Measurements from ENCODE around the gene TRAP1. TPM values are rescaled to one million over a fixed set of nuclear protein-coding genes. Genes with fewer than 3 reads are reported as not detected.

Gene TRAP1
- total RNA-seq, 1 donor from 2014 or later: 97.3 TPM

DNA sequence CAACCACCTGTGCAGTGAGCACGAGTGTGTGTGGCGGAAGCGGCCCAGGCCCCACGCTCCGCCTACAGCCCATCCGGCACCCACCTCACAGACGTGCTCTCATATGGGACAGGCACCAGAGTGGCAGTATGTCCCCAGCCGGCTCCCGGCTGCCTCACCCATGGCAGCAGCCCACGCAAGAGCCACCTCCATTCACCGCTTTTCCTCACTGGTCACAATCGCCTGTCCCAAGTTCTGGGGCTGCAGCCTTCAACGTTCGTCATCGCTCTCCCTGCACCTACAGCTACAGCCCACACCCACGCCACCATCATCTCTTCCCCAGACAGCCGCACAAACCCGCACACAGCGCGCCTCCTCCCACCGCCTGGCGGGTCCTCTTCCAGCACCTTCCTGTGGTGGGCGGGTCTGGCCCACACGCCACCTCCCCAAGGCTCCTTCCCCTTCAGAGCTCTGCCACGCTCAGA, 17.5 kb upstream of the TRAP1 start:
- Mint-ChIP-seq H3K4me3 (ENCODE audit: unreplicated experiment) (no peak overlapping the region), H3K27me3 (ENCODE audit: unreplicated experiment) (peaks cover 24% of the 10 kb centered on the region), H3K36me3 (ENCODE audit: unreplicated experiment) (peaks cover 9% of the 10 kb centered on the region), H3K9me3 (ENCODE audit: unreplicated experiment) (peaks cover 17% of the 10 kb centered on the region), H3K4me1 (ENCODE audit: low read depth, unreplicated experiment) (peaks cover 20% of the 10 kb centered on the region), H3K27ac (ENCODE audit: unreplicated experiment) (peak overlapping the region; percentile 62)
- no peak for TF ChIP-seq CTCF (IDR thresholded peaks at IDR 0.05; ENCODE audit: partially characterized antibody, unreplicated experiment)
- DNase-seq: no peak

DNA sequence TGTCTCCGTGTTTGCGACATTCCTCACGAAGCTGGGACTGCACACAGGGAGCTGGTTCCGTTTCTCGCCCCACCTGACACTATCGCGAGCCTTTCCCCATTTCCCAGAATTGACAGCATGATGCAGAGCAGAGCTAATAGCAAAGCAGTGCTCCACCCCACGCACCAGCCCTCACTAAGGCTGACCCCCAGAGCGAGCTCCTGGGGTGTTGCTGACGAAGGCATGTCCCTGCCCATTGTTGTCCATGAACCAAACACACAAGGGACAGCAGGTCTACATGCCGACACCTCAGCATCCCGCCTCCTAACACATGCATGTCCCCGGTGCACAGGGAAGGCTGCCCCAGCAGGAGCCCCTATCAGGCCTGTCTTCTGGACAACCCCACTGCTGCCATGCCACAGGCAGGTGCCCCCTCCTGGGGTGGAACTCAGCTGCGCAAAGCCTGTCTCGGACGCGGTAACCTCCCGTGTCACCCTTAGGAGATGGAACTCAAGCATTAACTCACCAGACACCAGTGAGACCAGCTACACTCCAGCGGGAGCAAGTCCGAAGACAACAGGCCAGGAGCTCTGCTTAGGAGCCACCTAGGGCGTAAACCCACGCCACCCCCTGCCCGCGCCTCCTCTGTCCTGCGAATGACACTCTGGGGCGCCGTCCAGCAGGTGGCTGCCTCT, 16.9 kb upstream of the TRAP1 start:
- H3K27ac Mint-ChIP-seq (ENCODE audit: unreplicated experiment): peak overlapping the region; percentile 44
- TF ChIP-seq CTCF (IDR thresholded peaks at IDR 0.05; ENCODE audit: partially characterized antibody, unreplicated experiment): no peak
- peaks cover 9% of the 10 kb centered on the region for H3K36me3 Mint-ChIP-seq (ENCODE audit: unreplicated experiment)
- H3K4me3 Mint-ChIP-seq (ENCODE audit: unreplicated experiment): no peak overlapping the region
- H3K4me1 Mint-ChIP-seq (ENCODE audit: low read depth, unreplicated experiment): peaks cover 22% of the 10 kb centered on the region
- DNase-seq: no peak
- peaks cover 25% of the 10 kb centered on the region for H3K27me3 Mint-ChIP-seq (ENCODE audit: unreplicated experiment)
- H3K9me3 Mint-ChIP-seq (ENCODE audit: unreplicated experiment): peaks cover 20% of the 10 kb centered on the region

DNA sequence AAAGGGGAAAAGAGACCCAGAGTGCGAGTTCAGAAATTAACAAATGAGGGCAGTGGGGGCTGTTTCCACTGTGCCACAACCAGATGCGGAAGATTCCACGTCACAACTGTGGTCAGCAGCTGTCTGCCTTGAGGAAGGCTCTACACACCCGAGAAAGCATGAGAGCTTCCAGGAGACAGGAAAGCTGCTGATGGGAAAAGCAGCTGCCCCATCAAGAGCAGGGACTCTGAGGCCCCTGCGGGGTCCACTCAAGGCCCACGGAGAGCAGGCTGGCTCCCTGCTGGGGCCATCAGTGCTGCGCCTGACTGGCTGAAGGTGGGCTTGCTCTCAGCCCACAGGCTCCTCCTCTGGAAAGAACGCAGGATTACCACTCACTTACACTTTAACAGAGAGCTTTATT, 14.8 kb upstream of the TRAP1 start:
- Mint-ChIP-seq H3K9me3 (ENCODE audit: unreplicated experiment) (peaks cover 28% of the 10 kb centered on the region), H3K4me3 (ENCODE audit: unreplicated experiment) (no peak overlapping the region), H3K27me3 (ENCODE audit: unreplicated experiment) (peaks cover 38% of the 10 kb centered on the region), H3K27ac (ENCODE audit: unreplicated experiment) (peak overlapping the region; percentile 64), H3K4me1 (ENCODE audit: low read depth, unreplicated experiment) (peaks cover 28% of the 10 kb centered on the region), H3K36me3 (ENCODE audit: unreplicated experiment) (peaks cover 9% of the 10 kb centered on the region)
- TF ChIP-seq CTCF (IDR thresholded peaks at IDR 0.05; ENCODE audit: partially characterized antibody, unreplicated experiment): no peak
- no peak for DNase-seq

DNA sequence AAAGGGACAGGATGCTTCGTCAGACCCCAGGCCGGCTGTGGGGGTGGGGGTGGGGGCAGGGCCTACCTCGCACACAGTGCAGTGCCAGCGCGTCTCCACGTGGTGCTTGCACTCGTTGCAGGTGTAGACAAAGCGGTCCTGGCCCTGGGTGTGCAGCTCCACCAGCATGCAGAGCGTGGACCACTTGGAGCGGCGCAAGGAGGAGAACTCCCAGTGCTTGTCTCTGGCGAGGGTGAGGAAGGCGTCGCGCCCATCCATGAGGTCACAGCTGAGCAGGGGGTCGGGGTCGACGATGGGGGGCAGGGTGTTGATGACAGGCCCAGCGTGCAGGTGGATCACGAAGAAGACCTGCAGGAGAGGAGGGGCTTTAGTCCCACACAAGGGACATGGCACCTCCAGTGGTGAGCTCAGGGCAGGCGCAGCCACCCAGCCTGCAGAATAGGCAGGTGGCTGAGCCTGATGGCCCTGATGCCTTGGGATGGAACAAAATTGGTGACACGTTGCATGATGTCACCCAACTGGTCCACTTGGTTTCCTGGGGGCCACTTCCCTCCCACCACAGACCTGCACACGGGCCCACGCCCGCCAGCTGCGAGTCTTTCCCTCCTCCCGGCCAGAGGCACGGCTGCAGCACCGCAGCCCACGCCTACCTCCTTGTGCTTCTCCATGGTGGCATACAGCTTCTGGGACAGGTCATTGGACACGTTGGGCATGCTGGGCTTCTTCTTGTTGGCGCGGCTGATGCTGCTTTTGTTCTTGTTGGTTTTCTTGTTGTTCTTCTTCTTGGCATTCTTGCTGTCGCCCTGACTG, 14.0 kb upstream of the TRAP1 start:
- Mint-ChIP-seq H3K4me3 (ENCODE audit: unreplicated experiment) (peak overlapping the region; percentile 55), H3K36me3 (ENCODE audit: unreplicated experiment) (peaks cover 9% of the 10 kb centered on the region), H3K4me1 (ENCODE audit: low read depth, unreplicated experiment) (peaks cover 30% of the 10 kb centered on the region), H3K9me3 (ENCODE audit: unreplicated experiment) (peaks cover 27% of the 10 kb centered on the region), H3K27me3 (ENCODE audit: unreplicated experiment) (peaks cover 38% of the 10 kb centered on the region), H3K27ac (ENCODE audit: unreplicated experiment) (peak overlapping the region; percentile 64)
- no peak for DNase-seq
- TF ChIP-seq CTCF (IDR thresholded peaks at IDR 0.05; ENCODE audit: partially characterized antibody, unreplicated experiment): no peak
